Activated CD8-positive, alpha-beta memory T cell treated with anti-CD3 and anti-CD28 coated beads, Interleukin-2, amount 50 U/mL, for 1 hour (primary cell): ENCODE results near the gene PARP9.
A peak's percentile ranks its signal among the peaks of the same experiment; 100 is the strongest.

Experiments
- DNase-seq: peaks from one replicate; pipeline ENCODE4 v3.0.0-alpha.2; 2020; ENCODE audit errors: extremely low read depth

PARP9 gene

GRCh38 chr3:122564155-122564912 lies at the start of gene PARP9, which contains the start of gene DTX3L:
TSS of gene PARP9 (minus strand) at chr3:122564300. CDS start at chr3:122559620, 4,680 bp downstream.
TSS of gene DTX3L (plus strand) at chr3:122564338. CDS start at chr3:122564427, 89 bp downstream.
- DNase-seq: peak; percentile 9

- no peak for DNase-seq
Measured at GRCh38 chr3:122612696-122613095, 48.6 kb upstream of the PARP9 start.

GRCh38 chr3:122609798-122610559 lies 45.9 kb upstream of the PARP9 start:
- DNase-seq: no peak

GRCh38 chr3:122608916-122609315 lies 44.8 kb upstream of the PARP9 start:
- no peak for DNase-seq

GRCh38 chr3:122606330-122606729 lies 42.2 kb upstream of the PARP9 start:
- DNase-seq: no peak

GRCh38 chr3:122603056-122603455 lies 39.0 kb upstream of the PARP9 start:
- no peak for DNase-seq

- no peak for DNase-seq
Measured at GRCh38 chr3:122602011-122602710, 38.1 kb upstream of the PARP9 start.

GRCh38 chr3:122598556-122598955 lies 34.5 kb upstream of the PARP9 start:
- DNase-seq: no peak

GRCh38 chr3:122598151-122598550 lies 34.1 kb upstream of the PARP9 start:
- no peak for DNase-seq

- no peak for DNase-seq
Measured at GRCh38 chr3:122594025-122594424, 29.9 kb upstream of the PARP9 start.

- no peak for DNase-seq
Measured at GRCh38 chr3:122590610-122591009, 26.5 kb upstream of the PARP9 start.

- DNase-seq: no peak
Measured at GRCh38 chr3:122589297-122589696, 25.2 kb upstream of the PARP9 start.

GRCh38 chr3:122587572-122587971 lies 23.5 kb upstream of the PARP9 start:
- DNase-seq: no peak

- DNase-seq: no peak
Measured at GRCh38 chr3:122586773-122587485, 22.8 kb upstream of the PARP9 start.

GRCh38 chr3:122586098-122586497 lies 22.0 kb upstream of the PARP9 start:
- no peak for DNase-seq

- DNase-seq: no peak
Measured at GRCh38 chr3:122582390-122582789, 18.3 kb upstream of the PARP9 start.

- DNase-seq: no peak
Measured at GRCh38 chr3:122581622-122582021, 17.5 kb upstream of the PARP9 start.

- no peak for DNase-seq
Measured at GRCh38 chr3:122580470-122580869, 16.4 kb upstream of the PARP9 start.

GRCh38 chr3:122578069-122578740 lies 14.1 kb upstream of the PARP9 start:
- no peak for DNase-seq

GRCh38 chr3:122577409-122578031 lies 13.4 kb upstream of the PARP9 start, which contains the start of gene PARP15:
TSS of gene PARP15 (plus strand) at chr3:122577650. CDS start at chr3:122577668, 18 bp downstream.
- DNase-seq: peak; percentile 0
